Heart right ventricle (tissue), 16 donors: ENCODE results near the gene ROPN1. TPM values are rescaled to one million over a fixed set of nuclear protein-coding genes. Genes with fewer than 3 reads are reported as not detected.
A peak's percentile ranks its signal among the peaks of the same experiment; 100 is the strongest.
"Not testable (repeated sequence)": the region's sequence is repeated elsewhere in the genome, so short reads cannot be mapped to it uniquely, and the experiment has no call there.

Experiments used
- ATAC-seq, 8 donors: fragments of 200-7000 bp; cut with Tn5 transposase; one replicate each; pipeline ENCODE4 v1.9.1; 2020; ENCODE audit warnings: mild to moderate bottlenecking in 8 of 8, moderate library complexity in 8 of 8, moderate number of reproducible peaks in 1 of 8
- DNase-seq, 2 donors: peaks; one replicate each; pipeline ENCODE4 v3.0.0-alpha.2; 2020
- H3K27ac ChIP-seq, 10 donors: fragments of 200-600 bp; sonication (generic) in 2 of 10; one replicate each; pipeline versions ENCODE4 v1.5.0 to v1.8.0; 2020 to 2022; ENCODE audit warnings: mild to moderate bottlenecking in 3 of 10
- H3K27me3 ChIP-seq, 7 donors: fragments of 200-600 bp; one replicate each; pipeline ENCODE4 v1.8.0; 2021 to 2022; ENCODE audit warnings: mild to moderate bottlenecking in 2 of 7
- H3K36me3 ChIP-seq, 9 donors: fragments of 200-600 bp; sonication (generic) in 1 of 9; one replicate each; pipeline versions ENCODE4 v1.5.0 to v1.8.0; 2020 to 2022; ENCODE audit warnings: mild to moderate bottlenecking in 2 of 9
- H3K4me1 ChIP-seq, 9 donors: fragments of 200-600 bp; sonication (generic) in 1 of 9; one replicate each; pipeline versions ENCODE4 v1.5.0 to v1.8.0; 2020 to 2022; ENCODE audit warnings: mild to moderate bottlenecking in 4 of 9
- H3K4me3 ChIP-seq, 10 donors: fragments of 200-600 bp; sonication (generic) in 2 of 10; one replicate each; pipeline versions ENCODE4 v1.5.0 to v1.8.0; 2020 to 2022; ENCODE audit warnings: mild to moderate bottlenecking in 7 of 10, moderate library complexity in 2 of 10
- H3K9me3 ChIP-seq, 11 donors: fragments of 200-600 bp in 10 of 11; sonication (generic) in 2 of 11; one replicate each; pipeline versions ENCODE4 v1.5.0 to v1.8.0; 2013 to 2022; ENCODE audit warnings: mild to moderate bottlenecking in 2 of 11, control low read depth in 1 of 11, moderate library complexity in 1 of 11
- WGBS, 2 donors: extraction: QIAGEN DNeasy Blood & Tissue Kit; methylation state at CpG; one replicate each; pipeline ENCODE4 v1.1.7; 2013; ENCODE audit warnings: inconsistent platforms in 1 of 2; 5-methylcytosine and 5-hydroxymethylcytosine counted together
- intact Hi-C, 10 donors: fragments of 100-400 bp; cut with DNase I; formaldehyde crosslinking; loops; one replicate each; pipeline versions ENCODE4 v1.11.1 to v1.14.2; 2022
- polyA plus RNA-seq, 2 donors: library from polyadenylated mRNA; stranded (reverse); fragments of 200-250 nt; gene quantifications; one replicate each; pipeline ENCODE4 v1.2.3, GENCODE V29; 2013
- total RNA-seq, 10 donors: library from RNA; stranded (reverse); fragmentation: NEBNext Ultra II Directional in 3 of 10; extraction: Animal tissue kit (Norgen Biotek cat#: 25700) in 3 of 10; gene quantifications; one replicate each; pipeline versions ENCODE4 v1.2.1 to v1.2.4, GENCODE V29; 2021 to 2023
- TF ChIP-seq, protein P1 (sequence below), 9 donors: fragments of 200-600 bp; sonication (generic) in 2 of 9; IDR thresholded peaks; one replicate each; pipeline versions ENCODE4 v1.5.0 to v1.8.0; 2021 to 2022; ENCODE audit warnings: antibody characterized with exemption in 9 of 9, mild to moderate bottlenecking in 5 of 9, moderate library complexity in 1 of 9
- donor health status: Arrhythmogenic right ventricular cardiomyopathy.
- donor health status: ischemic (EF 13 %, LVEDD 7.1; RV severe dilation, severe dysfunction).
- donor health status: healthy with polysubstance abuse.
- donor health status: DM: no; HTN: yes; CAD: no.
- donor health status: DM: no; HTN: no; CAD: no.
- donor health status: ischemic (EF 25% LVEDD 6.9; RV normal size, moderate dysfunction).
- donor health status: ischemic (EF 25% LVEDD 5.7; RV mildly dilated, moderate dysfunction).
- donor health status: healthy.
- donor health status: DM: yes; HTN: yes; CAD: no.
- donor health status: Ischemic cardiomyopathy.
- donor health status: ischemic (EF 35%, LVEDD 5.7; RV mildly dilated, moderate dysfunction).
- donor health status: nonischemic (EF 11% LVEDD 7.7; RV severe dilation, severe dysfunction).
- donor health status: DM: yes; HTN: yes; CAD: no.
- donor health status: PGD.
- donor health status: ischemic (EF 29% LVEDD 5.4; RV normal size, mild dysfunction).
- donor health status: nonischemic (EF 23%, LVEDD 6.1; RV moderate dilation, normal function).

ROPN1 gene
- total and polyA plus RNA-seq, 12 donors, result 0.28 to 2.0 (median 0.42) TPM; not detected in 5

DNA sequence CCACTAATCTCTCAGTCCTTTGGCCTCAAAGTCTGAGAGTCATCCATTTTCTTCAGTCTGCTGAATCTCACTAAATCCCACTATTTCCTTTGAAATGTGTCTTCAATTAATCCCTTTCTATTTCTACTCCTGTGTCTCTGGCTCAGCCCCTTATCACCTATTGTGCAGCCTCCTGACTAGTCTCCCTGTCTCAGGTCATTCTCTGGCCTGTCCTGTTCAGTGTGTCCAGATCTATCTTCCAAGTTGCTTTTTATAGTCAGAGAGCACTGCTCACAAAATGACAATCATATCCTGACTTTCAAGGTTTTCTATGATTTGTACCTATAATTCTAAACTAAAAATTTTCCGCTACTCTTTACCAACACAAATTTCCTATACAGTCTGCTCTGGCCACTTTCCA is 7.6 kb downstream of the ROPN1 start:
- intact Hi-C loops, result loop anchor here in 2 of 10 donors (10.0 kb wide), 2 partner anchors 250 to 330 kb away; no protein-coding TSS in a partner anchor

DNA sequence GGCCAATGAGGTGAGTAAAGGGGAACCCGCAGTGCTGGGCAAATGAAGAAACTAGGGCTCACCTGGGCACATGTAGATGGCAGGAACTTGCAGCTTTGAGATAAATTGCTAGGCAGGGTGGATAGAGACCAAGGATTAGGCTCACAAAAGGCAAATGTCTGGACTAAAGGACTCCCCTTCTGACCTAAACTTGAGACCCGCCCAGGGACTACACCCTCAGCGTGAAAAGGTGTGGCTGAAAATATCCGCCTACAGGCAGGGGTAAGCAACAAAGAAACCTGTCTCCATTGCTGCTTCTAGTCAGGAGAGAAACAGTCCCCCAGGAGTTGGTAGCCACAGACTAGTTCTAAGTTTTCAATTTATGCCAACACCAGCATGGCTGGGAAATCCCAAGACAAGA is 10.6 kb downstream of the ROPN1 start:
- Histone ChIP-seq H3K27me3 (peaks cover 0 to 52% (median 14%) of the 10 kb centered on the region in 7 donors), H3K4me1 (peaks cover 0 to 13% (median 4%) of the 10 kb centered on the region in 9 donors)
- H3K27ac ChIP-seq, H3K9me3 ChIP-seq, ATAC-seq, H3K4me3 ChIP-seq, DNase-seq, H3K36me3 ChIP-seq: not testable (repeated sequence)
- WGBS, 2 donors, result 79 to 88% methylated on average over 4 of the region's 4 CpGs
- intact Hi-C loops, result loop anchor here in 2 of 10 donors (10.0 kb wide), 2 partner anchors 247 to 327 kb away; no protein-coding TSS in a partner anchor

More for the DNA sequence above, 7.6 kb downstream of the ROPN1 start:
- WGBS, 2 donors, result 97 to 100% methylated on average over 1 of the region's 1 CpG
- H3K36me3 ChIP-seq, result no peaks in the 10 kb centered on the region
- H3K4me1 ChIP-seq, result peaks cover 0 to 13% (median 4%) of the 10 kb centered on the region in 9 donors
- H3K27me3 ChIP-seq, result peaks cover 0 to 67% (median 22%) of the 10 kb centered on the region in 7 donors
- peak in 2 of 8 donors; percentile 45 to 72 for ATAC-seq
- no peak for DNase-seq
- H3K27ac ChIP-seq, result no peak overlapping the region
- TF ChIP-seq, protein P1, sequence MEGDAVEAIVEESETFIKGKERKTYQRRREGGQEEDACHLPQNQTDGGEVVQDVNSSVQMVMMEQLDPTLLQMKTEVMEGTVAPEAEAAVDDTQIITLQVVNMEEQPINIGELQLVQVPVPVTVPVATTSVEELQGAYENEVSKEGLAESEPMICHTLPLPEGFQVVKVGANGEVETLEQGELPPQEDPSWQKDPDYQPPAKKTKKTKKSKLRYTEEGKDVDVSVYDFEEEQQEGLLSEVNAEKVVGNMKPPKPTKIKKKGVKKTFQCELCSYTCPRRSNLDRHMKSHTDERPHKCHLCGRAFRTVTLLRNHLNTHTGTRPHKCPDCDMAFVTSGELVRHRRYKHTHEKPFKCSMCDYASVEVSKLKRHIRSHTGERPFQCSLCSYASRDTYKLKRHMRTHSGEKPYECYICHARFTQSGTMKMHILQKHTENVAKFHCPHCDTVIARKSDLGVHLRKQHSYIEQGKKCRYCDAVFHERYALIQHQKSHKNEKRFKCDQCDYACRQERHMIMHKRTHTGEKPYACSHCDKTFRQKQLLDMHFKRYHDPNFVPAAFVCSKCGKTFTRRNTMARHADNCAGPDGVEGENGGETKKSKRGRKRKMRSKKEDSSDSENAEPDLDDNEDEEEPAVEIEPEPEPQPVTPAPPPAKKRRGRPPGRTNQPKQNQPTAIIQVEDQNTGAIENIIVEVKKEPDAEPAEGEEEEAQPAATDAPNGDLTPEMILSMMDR (IDR thresholded peaks at IDR 0.05), result no peak
- no peak overlapping the region for H3K4me3 ChIP-seq
- no peaks in the 10 kb centered on the region for H3K9me3 ChIP-seq

DNA sequence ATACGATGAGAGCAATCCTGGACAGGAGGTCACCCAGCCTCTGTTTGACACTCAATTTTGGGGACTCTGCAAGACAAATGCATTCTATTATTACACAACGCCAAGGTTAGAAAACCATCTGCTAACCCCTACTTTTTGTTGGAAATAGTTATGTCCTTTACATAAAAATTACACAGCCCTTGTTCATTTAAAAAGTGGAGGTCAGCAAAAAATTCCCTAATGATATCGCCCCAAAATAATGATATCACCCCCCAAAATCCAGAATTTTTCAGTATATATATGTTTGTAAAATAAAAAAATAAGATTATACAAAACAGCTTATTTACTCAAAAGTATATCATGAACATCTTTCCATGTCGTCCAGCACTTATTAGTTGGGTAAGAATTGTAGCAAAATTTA is 11.4 kb downstream of the ROPN1 start:
- 77 to 83% methylated on average over 4 of the region's 4 CpGs for WGBS, 2 donors
- peaks cover 0 to 52% (median 14%) of the 10 kb centered on the region in 7 donors for H3K27me3 ChIP-seq
- ATAC-seq (no peak), DNase-seq (no peak)
- H3K4me1 ChIP-seq, result peaks cover 0 to 13% (median 4%) of the 10 kb centered on the region in 9 donors
- H3K9me3 ChIP-seq, result no peaks in the 10 kb centered on the region
- intact Hi-C loops, result loop anchor here in 2 of 10 donors (10.0 kb wide), 2 partner anchors 246 to 326 kb away; no protein-coding TSS in a partner anchor
- peak overlapping the region in 2 of 10 donors; percentile 37 to 43 for H3K4me3 ChIP-seq
- H3K27ac ChIP-seq, result no peak overlapping the region
- TF ChIP-seq, protein P1 (IDR thresholded peaks at IDR 0.05), result no peak
- H3K36me3 ChIP-seq, result no peaks in the 10 kb centered on the region

DNA sequence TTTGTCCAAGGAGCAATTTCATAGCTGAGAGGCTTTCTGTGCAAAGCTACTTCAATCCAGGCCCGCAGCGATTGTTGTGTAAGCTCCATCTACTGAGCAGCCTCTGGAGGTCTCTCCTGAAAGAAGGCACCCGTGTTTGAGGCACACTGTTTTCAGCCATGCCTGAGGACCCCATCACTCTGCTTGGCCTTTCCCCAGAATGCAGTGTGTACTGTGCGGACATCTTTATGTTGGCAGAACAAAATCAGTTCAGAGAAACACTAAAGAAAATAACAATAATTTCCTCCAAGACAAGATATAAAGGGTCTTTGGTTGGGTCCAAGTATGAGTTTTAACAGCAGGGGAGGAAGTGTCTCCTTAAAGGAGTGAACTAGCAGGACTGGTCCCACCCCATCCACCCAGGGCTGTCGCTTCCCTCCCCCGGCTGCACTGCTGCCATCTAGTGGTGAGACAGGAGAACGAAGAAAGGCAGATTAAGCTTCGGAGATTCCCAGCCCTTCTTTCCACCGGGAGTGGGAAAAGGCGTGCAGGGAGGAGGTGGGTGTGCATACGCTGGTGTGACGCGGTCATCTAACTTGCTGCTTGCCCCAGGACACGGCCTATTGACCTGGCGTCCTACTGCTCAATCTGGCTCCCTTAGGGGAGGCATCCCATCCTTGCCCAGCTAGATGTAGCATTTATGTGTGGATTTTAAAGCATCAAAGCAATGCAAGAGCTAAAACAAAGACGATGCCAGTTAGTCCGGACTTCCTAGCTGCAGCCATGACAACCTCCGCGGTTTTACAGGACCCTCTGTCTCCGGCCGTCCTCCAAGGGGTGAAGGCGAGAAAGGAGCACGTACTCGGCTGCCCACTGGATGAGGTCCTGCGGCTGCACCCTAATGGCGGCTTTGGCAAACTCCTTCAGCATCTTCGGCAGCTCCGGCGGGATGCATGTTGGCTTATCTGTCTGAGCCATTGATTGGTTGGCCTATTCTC is 12.1 kb downstream of the ROPN1 start:
- Histone ChIP-seq H3K27me3 (peaks cover 0 to 47% (median 14%) of the 10 kb centered on the region in 7 donors), H3K4me1 (peaks cover 0 to 13% (median 4%) of the 10 kb centered on the region in 9 donors), H3K4me3 (peak overlapping the region in 9 of 10 donors; percentile 4 to 43 (median 37))
- peak in 1 of 2 donors; percentile 24 for DNase-seq
- WGBS, 2 donors, result 9 to 11% methylated on average over 26 to 27 of the region's 29 CpGs
- ATAC-seq, result peak; percentile 80 to 93 (median 84)
- intact Hi-C loops, result loop anchor here in 3 of 10 donors (10.0 kb wide), 3 partner anchors 245 to 335 kb away; no protein-coding TSS in a partner anchor
- not testable (repeated sequence) for H3K36me3 ChIP-seq, H3K27ac ChIP-seq, H3K9me3 ChIP-seq
- TF ChIP-seq, protein P1 (IDR thresholded peaks at IDR 0.05), result peak; percentile 53 to 81 (median 76)

DNA sequence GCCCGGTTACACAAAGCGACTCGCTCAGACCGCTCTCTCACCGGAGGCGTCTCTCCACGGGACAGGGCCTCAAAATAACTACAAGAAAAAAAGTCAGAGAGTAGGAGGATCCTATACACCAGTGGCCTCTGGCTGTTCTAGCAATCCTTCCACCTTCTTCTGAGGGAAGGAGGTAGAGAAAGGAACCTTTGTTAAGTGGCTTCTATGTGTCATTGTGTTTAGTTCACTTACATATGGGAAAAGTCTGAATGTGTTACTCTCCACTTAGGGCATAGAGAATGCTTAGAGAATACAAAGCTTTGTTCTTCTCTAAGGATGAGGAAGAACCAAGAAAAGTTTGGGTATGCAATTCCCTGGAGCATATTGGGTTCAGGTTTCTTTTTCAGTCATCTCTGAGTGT is 15.0 kb downstream of the ROPN1 start:
- not testable (repeated sequence) for H3K9me3 ChIP-seq, H3K27ac ChIP-seq, DNase-seq, H3K36me3 ChIP-seq, H3K4me3 ChIP-seq, H3K4me1 ChIP-seq
- WGBS, 2 donors, result 52 to 76% methylated on average over 7 of the region's 7 CpGs
- intact Hi-C loops, result loop anchor here in 1 of 10 donors (10.0 kb wide), 1 partner anchor 332 kb away; no protein-coding TSS in a partner anchor
- ATAC-seq, result peak in 3 of 8 donors; percentile 18 to 60 (median 32)
- H3K27me3 ChIP-seq, result peaks cover 0 to 21% (median 7%) of the 10 kb centered on the region in 7 donors

DNA sequence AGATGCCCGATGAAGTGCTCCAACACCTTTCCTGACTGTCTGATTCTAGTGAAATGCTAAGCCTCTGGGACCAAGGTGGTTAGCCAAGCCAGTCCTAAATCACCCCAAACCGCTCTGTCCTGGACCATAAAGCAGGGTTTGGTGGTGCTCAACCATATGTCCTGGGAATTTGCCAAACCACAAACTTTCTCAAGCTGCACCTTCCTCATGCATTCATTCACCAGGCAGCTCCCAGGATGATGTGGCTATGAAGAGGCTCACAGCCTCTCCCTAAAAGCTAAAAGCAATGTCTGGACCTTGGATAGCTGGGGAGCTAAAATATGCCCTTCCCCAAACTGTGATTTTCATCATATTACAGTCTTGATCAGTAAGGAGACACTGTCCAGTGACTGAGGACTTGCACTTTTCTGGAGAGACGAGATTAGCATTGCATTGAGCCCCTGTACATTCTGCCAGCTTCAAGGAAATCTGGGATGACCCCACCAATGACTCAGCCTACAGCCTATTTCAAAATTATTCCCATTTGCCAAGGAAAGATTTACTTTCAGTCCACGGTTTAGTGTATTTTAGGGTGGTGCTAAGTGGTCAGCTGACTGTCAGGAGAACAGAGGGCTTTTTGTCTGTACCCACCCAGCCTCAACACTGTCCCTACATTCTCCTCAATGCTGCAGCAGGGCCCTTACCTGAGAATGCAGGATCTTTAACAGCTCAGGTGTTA is 15.6 kb downstream of the ROPN1 start:
- H3K4me1 ChIP-seq, DNase-seq, ATAC-seq, H3K9me3 ChIP-seq, H3K27ac ChIP-seq, H3K36me3 ChIP-seq, H3K4me3 ChIP-seq: not testable (repeated sequence)
- H3K27me3 ChIP-seq, result peaks cover 0 to 18% (median 7%) of the 10 kb centered on the region in 7 donors
- intact Hi-C loops, result loop anchor here in 1 of 10 donors (10.0 kb wide), 1 partner anchor 332 kb away; no protein-coding TSS in a partner anchor
- 73 to 78% methylated on average over 4 of the region's 4 CpGs for WGBS, 2 donors

DNA sequence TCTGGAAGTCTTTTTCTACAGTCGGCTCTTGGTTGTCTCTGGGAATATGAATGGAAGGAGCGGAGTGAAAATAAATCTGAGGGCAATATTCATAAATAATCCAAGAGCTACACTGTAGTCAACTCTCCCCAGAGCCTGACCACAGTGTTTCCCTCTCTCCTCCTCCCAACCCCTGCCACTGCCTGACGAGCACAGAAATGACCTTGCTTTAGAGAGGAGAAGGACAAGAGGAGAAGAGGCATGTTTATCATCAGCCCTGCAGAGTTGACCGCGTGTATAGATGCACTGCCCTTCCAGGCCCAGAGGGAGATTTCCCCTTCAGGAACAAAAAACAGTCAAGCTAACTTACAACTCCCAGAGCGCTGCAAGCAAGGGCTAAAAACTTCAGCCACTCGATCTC is 16.9 kb downstream of the ROPN1 start:
- H3K36me3 ChIP-seq, H3K9me3 ChIP-seq, H3K27me3 ChIP-seq, DNase-seq, H3K4me1 ChIP-seq, H3K27ac ChIP-seq, H3K4me3 ChIP-seq: not testable (repeated sequence)
- intact Hi-C loops, result loop anchor here in 1 of 10 donors (10.0 kb wide), 1 partner anchor 330 kb away; no protein-coding TSS in a partner anchor
- WGBS, 2 donors, result 57 to 69% methylated on average over 4 to 5 of the region's 7 CpGs
- peak in 7 of 8 donors; percentile 37 to 68 (median 38) for ATAC-seq
